Measurements from ENCODE around the gene EML4.
"Not testable (repeated sequence)": the region's sequence is repeated elsewhere in the genome, so short reads cannot be mapped to it uniquely, and the experiment has no call there.

The EML4 gene

GRCh38 chr2:42360493-42360889 is 191.3 kb downstream of the EML4 start:
- peak; percentile 4 for DNase-seq (ENCODE audit: low spot score)

GRCh38 chr2:42360890-42361727 is 192.0 kb downstream of the EML4 start, which contains the start of gene COX7A2L:
Gene COX7A2L, minus strand, starts transcription at chr2:42361217. Its CDS starts 56 bp downstream, at chr2:42361161.
- peak; percentile 95 for DNase-seq (ENCODE audit: low spot score)

DNA sequence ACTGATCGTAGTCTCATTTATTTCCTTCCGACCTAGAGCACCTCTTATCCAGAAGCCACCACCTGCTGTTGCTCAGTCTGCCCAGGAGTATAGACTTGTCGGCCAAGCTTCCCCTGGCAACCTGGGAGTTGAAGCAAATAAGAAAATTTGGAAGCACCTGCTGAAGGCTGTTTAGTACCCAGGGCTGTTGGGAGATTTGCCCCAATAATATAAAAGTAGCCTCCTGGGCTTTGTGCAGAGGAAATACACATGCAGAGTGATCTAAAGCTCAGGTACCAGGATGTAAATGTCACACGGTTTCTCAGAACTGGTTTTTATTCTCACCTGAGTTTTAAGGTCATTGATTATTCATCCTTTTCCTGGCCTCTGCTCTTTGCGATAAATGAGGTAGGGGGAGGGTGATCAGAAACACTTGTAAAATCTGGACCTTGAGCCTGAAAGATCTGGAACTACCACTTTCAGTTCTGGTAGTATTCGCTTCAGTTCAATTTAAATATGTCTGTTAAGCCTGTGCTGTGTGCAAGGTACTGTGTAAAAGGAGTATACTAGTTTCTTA is 192.7 kb downstream of the EML4 start:
- no peak for DNase-seq (ENCODE audit: low spot score)

GRCh38 chr2:42363413-42363812 is 194.3 kb downstream of the EML4 start:
- no peak for DNase-seq (ENCODE audit: low spot score)

GRCh38 chr2:42364658-42365057 is 195.5 kb downstream of the EML4 start:
- DNase-seq (ENCODE audit: low spot score), result no peak

- no peak for DNase-seq (ENCODE audit: low spot score)
These were observed 197.3 kb downstream of the EML4 start for GRCh38 chr2:42366411-42366810.

DNA sequence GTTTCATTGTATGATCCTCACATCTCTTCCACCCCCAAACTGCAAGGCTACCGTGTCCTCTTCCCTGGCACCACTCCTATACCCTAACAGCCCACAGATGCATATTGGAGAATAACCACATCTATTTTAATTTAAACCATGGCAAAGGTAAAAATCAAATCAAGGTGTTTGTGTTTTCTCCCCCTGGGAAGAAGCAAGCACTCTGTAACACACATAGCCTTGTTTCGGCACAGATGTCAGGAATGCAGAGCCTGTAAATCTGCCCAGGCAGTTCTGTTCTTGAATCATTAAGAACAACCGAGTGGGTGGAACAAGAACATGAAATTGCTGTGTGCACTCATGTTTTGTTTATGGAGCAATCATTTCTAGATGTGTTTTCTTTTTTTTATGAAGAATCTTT is 198.7 kb downstream of the EML4 start:
- no peak for DNase-seq (ENCODE audit: low spot score)

GRCh38 chr2:42368817-42369531 is 199.8 kb downstream of the EML4 start:
- no peak for DNase-seq (ENCODE audit: low spot score)

- DNase-seq (ENCODE audit: low spot score), result no peak
These were observed 200.5 kb downstream of the EML4 start for GRCh38 chr2:42369532-42370229.

DNA sequence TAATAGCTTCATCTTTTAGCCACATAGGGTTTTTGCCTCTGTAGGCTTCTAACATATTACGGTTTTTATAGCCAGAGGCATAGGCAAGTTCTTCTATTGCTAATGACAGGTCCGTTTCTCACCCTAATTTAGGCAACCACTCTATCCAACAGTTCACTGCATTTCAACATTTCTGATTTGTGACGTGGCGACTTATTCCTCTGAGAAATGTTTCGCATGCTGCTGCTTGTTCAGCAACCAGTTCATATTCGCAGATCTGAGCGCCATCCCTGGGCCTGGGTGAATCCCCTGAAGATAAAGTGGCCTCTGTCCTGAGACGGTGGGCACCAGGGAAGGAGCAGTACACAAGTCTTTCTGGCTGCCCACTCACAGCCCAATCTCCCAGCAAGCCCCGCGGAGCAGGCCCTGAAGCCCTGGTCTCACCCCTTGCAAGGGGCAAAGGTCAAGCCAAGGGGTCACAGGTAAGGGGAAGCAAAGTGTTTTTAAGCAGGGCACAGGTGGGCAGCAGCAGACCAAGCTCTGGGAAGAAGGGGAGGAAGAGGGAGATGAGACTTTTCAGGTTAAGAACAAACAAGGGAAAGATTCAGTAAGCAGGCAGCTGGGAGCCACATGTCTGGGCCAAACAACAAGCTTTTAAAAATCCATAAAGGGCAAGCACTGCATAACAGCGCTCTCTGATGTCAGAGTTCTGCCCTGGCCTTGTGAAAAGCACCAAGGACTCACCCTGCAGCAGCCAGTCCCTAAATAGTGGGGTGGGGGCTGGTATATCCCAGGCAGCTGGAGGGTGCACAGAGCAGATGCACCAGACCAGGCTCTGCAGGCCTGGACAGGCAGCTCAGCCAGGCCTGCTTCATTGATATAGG is 202.7 kb downstream of the EML4 start:
- DNase-seq (ENCODE audit: low spot score), result no peak

DNA sequence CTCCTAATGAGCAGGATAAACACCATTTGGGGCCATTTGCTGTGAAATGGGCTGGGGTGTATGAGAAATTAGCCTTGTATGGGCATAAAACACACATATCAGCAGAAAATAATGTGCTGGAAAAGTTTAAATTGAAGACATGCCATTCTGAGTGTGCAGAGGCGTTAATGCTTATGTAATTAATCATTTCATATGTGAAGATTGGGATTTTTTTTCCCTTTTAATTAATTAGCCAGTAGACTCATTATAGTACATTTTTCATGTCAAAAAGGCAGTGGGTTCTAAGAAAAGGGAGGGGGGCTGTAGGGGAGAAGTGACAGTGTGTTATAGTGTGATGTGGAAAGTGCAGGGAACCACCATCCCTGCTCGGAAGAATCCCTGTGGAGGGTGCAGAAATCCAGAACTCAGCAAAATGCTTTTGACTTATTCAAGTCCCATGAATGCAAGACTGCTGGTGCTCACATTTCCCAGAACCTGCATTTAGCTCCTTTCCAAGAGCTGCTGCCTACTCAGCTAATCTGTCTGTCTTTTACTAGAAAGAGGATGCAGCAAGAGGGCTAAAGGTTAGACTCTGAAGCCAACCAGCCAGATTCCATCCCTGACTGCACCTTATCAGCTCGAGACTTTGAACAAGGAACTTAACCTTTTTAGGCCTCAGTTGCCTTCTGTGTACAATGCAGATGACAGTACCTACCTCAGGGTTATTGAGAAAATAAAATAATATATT is 203.5 kb downstream of the EML4 start:
- no peak for DNase-seq (ENCODE audit: low spot score)

DNA sequence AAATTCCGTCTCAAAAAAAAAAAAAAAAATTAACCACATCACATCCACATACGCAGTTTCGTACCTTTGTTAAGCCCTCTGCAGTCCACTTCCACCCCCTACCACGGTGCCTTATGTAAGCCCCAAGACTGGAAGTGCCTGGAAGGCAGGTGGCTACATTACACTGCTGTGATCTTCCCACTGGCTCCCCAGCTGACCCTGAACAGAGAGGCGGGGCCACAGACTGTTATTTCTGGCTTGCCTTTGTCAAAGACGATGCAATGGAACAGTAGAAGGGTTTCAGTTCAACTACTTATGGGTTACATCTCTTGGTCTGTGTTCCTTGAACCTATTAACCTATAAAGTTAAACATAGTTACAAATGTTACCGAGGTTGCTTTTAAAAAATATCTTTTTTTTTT is 207.6 kb downstream of the EML4 start:
- DNase-seq (ENCODE audit: low spot score), result no peak

DNA sequence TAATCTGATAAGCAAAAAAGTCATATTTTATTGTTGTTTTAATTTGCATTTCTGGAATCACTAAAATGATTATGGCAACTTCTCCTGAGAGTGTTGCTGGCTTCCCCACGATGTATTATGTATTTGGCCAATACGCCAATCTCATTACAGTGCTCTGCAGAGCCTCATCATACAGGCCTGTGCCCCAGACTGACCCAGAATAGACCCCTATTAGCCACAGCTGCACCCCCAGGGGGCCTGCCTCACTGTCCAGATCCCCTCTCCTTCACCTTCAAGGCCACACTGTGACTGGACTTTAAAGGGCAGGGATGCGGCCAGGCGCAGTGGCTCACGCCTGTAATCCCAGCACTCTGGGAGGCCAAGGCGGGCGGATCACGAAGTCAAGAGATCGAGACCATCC is 209.3 kb downstream of the EML4 start:
- DNase-seq (ENCODE audit: low spot score), result no peak

DNA sequence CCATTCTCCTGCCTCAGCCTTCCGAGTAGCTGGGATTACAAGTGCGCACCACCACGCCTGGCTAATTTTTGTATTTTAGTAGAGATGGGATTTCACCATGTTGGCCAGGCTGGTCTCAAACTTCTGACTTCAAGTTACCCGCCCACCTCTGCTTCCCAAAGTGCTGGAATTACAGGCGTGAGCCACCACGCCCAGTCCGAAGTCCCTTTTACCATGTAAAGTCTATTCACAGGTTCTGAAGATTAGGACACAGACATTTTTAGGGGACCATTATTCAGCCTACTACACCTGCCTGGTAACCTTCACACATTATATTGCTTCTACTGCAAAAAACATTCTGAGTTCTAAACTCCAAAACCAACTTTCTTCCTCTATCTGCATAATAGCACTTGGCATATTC is 210.9 kb downstream of the EML4 start:
- DNase-seq (ENCODE audit: low spot score), result not testable (repeated sequence)

- DNase-seq (ENCODE audit: low spot score), result no peak
These were observed 213.0 kb downstream of the EML4 start for GRCh38 chr2:42382144-42382543.

Data from RKO (cell line).